ENCODE data around the gene HES6. TPM values are rescaled to one million over a fixed set of nuclear protein-coding genes. Genes with fewer than 3 reads are reported as not detected.

Gene HES6
- 10 to 100 TPM in 2 of 4 donors, 1 to 10 TPM in 2; 3.8 to 19.5 (median 12.2) TPM for total RNA-seq

GRCh38 chr2:238239863-238240756 is at the start of gene HES6:
HES6 (minus strand) TSS chr2:238240038; CDS start chr2:238239905, 133 bp downstream.
- ATAC-seq = peak; percentile 96
- Histone ChIP-seq H3K36me3 (peaks cover 0 to 14% of the 10 kb centered on the region in 2 donors), H3K27me3 (peaks cover 6% of the 10 kb centered on the region), H3K4me3 (peak within 1 kb of the TSS; percentile 45 to 75), H3K27ac (peak within 1 kb of the TSS in 3 of 4 donors; percentile 79 to 84 (median 81)), H3K4me1 (peaks cover 0 to 46% (median 8%) of the 10 kb centered on the region in 3 donors), H3K9me3 (no peaks in the 10 kb centered on the region)
- TF ChIP-seq POLR2AphosphoS5 (IDR thresholded peaks at IDR 0.05) (peak; percentile 38), POLR2A (IDR thresholded peaks at IDR 0.05) (peak; percentile 84 to 90), EP300 (IDR thresholded peaks at IDR 0.05) (no peak), CTCF (IDR thresholded peaks at IDR 0.05) (peak in 2 of 4 experiments; percentile 18 to 40)
- no CpG with 5 or more reads among the region's 105 CpGs for WGBS, 2 donors (ENCODE audit: low coverage in 1 of 2)

GRCh38 chr2:238289574-238289973 is 49.7 kb upstream of the HES6 start:
- peaks cover 11 to 48% (median 32%) of the 10 kb centered on the region in 3 donors for H3K4me1 ChIP-seq
- peak overlapping the region in 1 of 2 donors; percentile 80 for H3K4me3 ChIP-seq
- no peaks in the 10 kb centered on the region for H3K27me3 ChIP-seq
- ATAC-seq = no peak
- peak overlapping the region in 3 of 4 donors; percentile 97 to 99 (median 98) for H3K27ac ChIP-seq
- no peaks in the 10 kb centered on the region for H3K9me3 ChIP-seq
- no peaks in the 10 kb centered on the region for H3K36me3 ChIP-seq
- TF ChIP-seq EP300 (IDR thresholded peaks at IDR 0.05) (no peak), POLR2AphosphoS5 (IDR thresholded peaks at IDR 0.05) (no peak), POLR2A (IDR thresholded peaks at IDR 0.05) (no peak), CTCF (IDR thresholded peaks at IDR 0.05) (no peak)
- WGBS, 2 donors (ENCODE audit: low coverage in 1 of 2) = 24 to 63% methylated on average over 3 to 8 of the region's 13 CpGs

GRCh38 chr2:238288650-238289573 is 49.1 kb upstream of the HES6 start:
- peaks cover 11 to 55% (median 33%) of the 10 kb centered on the region in 3 donors for H3K4me1 ChIP-seq
- WGBS, 2 donors (ENCODE audit: low coverage in 1 of 2) = 0 to 3% methylated on average over 6 to 11 of the region's 108 CpGs
- peak overlapping the region; percentile 80 to 85 for H3K4me3 ChIP-seq
- no peaks in the 10 kb centered on the region for H3K9me3 ChIP-seq
- ATAC-seq = peak; percentile 91
- H3K27ac ChIP-seq = peak overlapping the region; percentile 96 to 99 (median 98)
- H3K36me3 ChIP-seq = no peaks in the 10 kb centered on the region
- TF ChIP-seq EP300 (IDR thresholded peaks at IDR 0.05) (no peak), POLR2AphosphoS5 (IDR thresholded peaks at IDR 0.05) (peak; percentile 91), CTCF (IDR thresholded peaks at IDR 0.05) (peak in 3 of 4 experiments; percentile 36 to 58 (median 57)), POLR2A (IDR thresholded peaks at IDR 0.05) (peak; percentile 83 to 96)
- H3K27me3 ChIP-seq = no peaks in the 10 kb centered on the region

- no peaks in the 10 kb centered on the region for H3K27me3 ChIP-seq
- H3K27ac ChIP-seq = peak within 1 kb of the TSS; percentile 96 to 99 (median 98)
- peak; percentile 49 for ATAC-seq
- peak within 1 kb of the TSS; percentile 80 to 85 for H3K4me3 ChIP-seq
- H3K9me3 ChIP-seq = no peaks in the 10 kb centered on the region
- H3K4me1 ChIP-seq = peaks cover 11 to 64% (median 42%) of the 10 kb centered on the region in 3 donors
- no peaks in the 10 kb centered on the region for H3K36me3 ChIP-seq
- 0 to 6% methylated on average over 3 of the region's 65 CpGs for WGBS, 2 donors (ENCODE audit: low coverage in 1 of 2)
- peak; percentile 72 for TF ChIP-seq POLR2AphosphoS5 (IDR thresholded peaks at IDR 0.05)
- TF ChIP-seq EP300 (IDR thresholded peaks at IDR 0.05) = no peak
- peak in 2 of 4 experiments; percentile 16 to 28 for TF ChIP-seq CTCF (IDR thresholded peaks at IDR 0.05)
- peak in 1 of 2 donors; percentile 36 for TF ChIP-seq POLR2A (IDR thresholded peaks at IDR 0.05)
These were observed 48.2 kb upstream of the HES6 start, which contains the start of gene PER2 for GRCh38 chr2:238287737-238288649. PER2 (minus strand) TSS chr2:238288610; CDS start chr2:238277936, 10,674 bp downstream.

Data from gastroesophageal sphincter (tissue), 4 donors.